ENCODE results near the gene CADPS2. TPM values are rescaled to one million over a fixed set of nuclear protein-coding genes. Genes with fewer than 3 reads are reported as not detected.

CADPS2 gene
- polyA plus RNA-seq, 3 donors, result not detected

- H3K4me3 Mint-ChIP-seq, result no peak overlapping the region
- TF ChIP-seq CTCF (IDR thresholded peaks at IDR 0.05), result no peak
- intact Hi-C loops (cut with micrococcal nuclease), result no loop called here
- Histone ChIP-seq H4K20me1 (ENCODE audit: insufficient read depth, low read length) (no peaks in the 10 kb centered on the region), H3K4me1 (ENCODE audit: control insufficient read depth in 1 of 2, insufficient read depth in 2 of 2, low read length in 2 of 2) (no peaks in the 10 kb centered on the region), H3K79me2 (ENCODE audit: insufficient read depth, low read length) (no peaks in the 10 kb centered on the region), H3K4me2 (replicated peaks; ENCODE audit: extremely low read depth, low read length, poor library complexity, severe bottlenecking) (no peak overlapping the region), H3K9me3 (replicated peaks in 1 of 2; ENCODE audit: control insufficient read depth in 1 of 2, insufficient read depth in 1 of 2, low read length in 2 of 2) (peaks cover 0 to 14% of the 10 kb centered on the region in 2 donors), H3K27ac (ENCODE audit: low read depth in 1 of 2, low read length in 2 of 2) (no peak overlapping the region), H3K4me3 (replicated peaks in 1 of 3; ENCODE audit: low read depth in 2 of 3, low read length in 3 of 3) (no peak overlapping the region), H3K27me3 (ENCODE audit: control insufficient read depth in 2 of 2, insufficient read depth in 2 of 2, low read length in 2 of 2) (no peaks in the 10 kb centered on the region), H3K36me3 (replicated peaks in 1 of 2; ENCODE audit: control insufficient read depth in 1 of 2, insufficient read depth in 2 of 2, low read length in 2 of 2) (no peaks in the 10 kb centered on the region), H2AFZ (ENCODE audit: insufficient read depth, low read depth, low read length, poor library complexity, severe bottlenecking) (no peak overlapping the region), H3K9ac (ENCODE audit: insufficient read depth, low read length, poor library complexity, severe bottlenecking) (no peak overlapping the region)
- H3K27ac Mint-ChIP-seq, result no peak overlapping the region
- H3K4me1 Mint-ChIP-seq, result no peaks in the 10 kb centered on the region
- DNase-seq, result no peak
- no peaks in the 10 kb centered on the region for H3K27me3 Mint-ChIP-seq (ENCODE audit: low read depth in 3 of 3)
- no CpG with 5 or more reads among the region's 1 CpG for WGBS (ENCODE audit: insufficient coverage)
- peaks cover 1 to 14% (median 10%) of the 10 kb centered on the region in 7 donors for H3K9me3 Mint-ChIP-seq
- H3K36me3 Mint-ChIP-seq, result no peaks in the 10 kb centered on the region
These were observed 209.1 kb downstream of the CADPS2 start for GRCh38 chr7:122677149-122677548.

GRCh38 chr7:122676466-122676865 lies 209.8 kb downstream of the CADPS2 start:
- no peak for DNase-seq
- H2AFZ ChIP-seq (ENCODE audit: insufficient read depth, low read depth, low read length, poor library complexity, severe bottlenecking), result no peak overlapping the region
- no peak overlapping the region for H3K4me2 ChIP-seq (replicated peaks; ENCODE audit: extremely low read depth, low read length, poor library complexity, severe bottlenecking)
- H3K27me3 Mint-ChIP-seq (ENCODE audit: low read depth in 3 of 3), result no peaks in the 10 kb centered on the region
- no peak overlapping the region for H3K27ac Mint-ChIP-seq
- no peaks in the 10 kb centered on the region for H3K27me3 ChIP-seq (ENCODE audit: control insufficient read depth in 2 of 2, insufficient read depth in 2 of 2, low read length in 2 of 2)
- H3K9ac ChIP-seq (ENCODE audit: insufficient read depth, low read length, poor library complexity, severe bottlenecking), result no peak overlapping the region
- no peaks in the 10 kb centered on the region for H3K4me1 ChIP-seq (ENCODE audit: control insufficient read depth in 1 of 2, insufficient read depth in 2 of 2, low read length in 2 of 2)
- no peaks in the 10 kb centered on the region for H3K36me3 Mint-ChIP-seq
- TF ChIP-seq CTCF (IDR thresholded peaks at IDR 0.05), result no peak
- no peak overlapping the region for H3K4me3 Mint-ChIP-seq
- peaks cover 0 to 14% of the 10 kb centered on the region in 2 donors for H3K9me3 ChIP-seq (replicated peaks in 1 of 2; ENCODE audit: control insufficient read depth in 1 of 2, insufficient read depth in 1 of 2, low read length in 2 of 2)
- H4K20me1 ChIP-seq (ENCODE audit: insufficient read depth, low read length), result no peaks in the 10 kb centered on the region
- H3K27ac ChIP-seq (ENCODE audit: low read depth in 1 of 2, low read length in 2 of 2), result no peak overlapping the region
- intact Hi-C loops (cut with micrococcal nuclease), result no loop called here
- 60% methylated on average over 1 of the region's 2 CpGs for WGBS (ENCODE audit: insufficient coverage)
- no peaks in the 10 kb centered on the region for H3K79me2 ChIP-seq (ENCODE audit: insufficient read depth, low read length)
- H3K4me3 ChIP-seq (replicated peaks in 1 of 3; ENCODE audit: low read depth in 2 of 3, low read length in 3 of 3), result no peak overlapping the region
- H3K9me3 Mint-ChIP-seq, result peaks cover 2 to 14% (median 10%) of the 10 kb centered on the region in 7 donors
- H3K4me1 Mint-ChIP-seq, result no peaks in the 10 kb centered on the region
- H3K36me3 ChIP-seq (replicated peaks in 1 of 2; ENCODE audit: control insufficient read depth in 1 of 2, insufficient read depth in 2 of 2, low read length in 2 of 2), result no peaks in the 10 kb centered on the region

Measured in CD14-positive monocyte (primary cell).